CD8-positive, alpha-beta memory T cell (primary cell): ENCODE measurements around the gene TSEN2. TPM values are rescaled to one million over a fixed set of nuclear protein-coding genes. Genes with fewer than 3 reads are reported as not detected.
"Not testable (repeated sequence)": the region's sequence is repeated elsewhere in the genome, so short reads cannot be mapped to it uniquely, and the experiment has no call there.

Experiments
- CTCF ChIA-PET: fragments of 350-600 bp; sonication (Branson Sonifier 250); formaldehyde crosslinking; loops from one replicate; lab custom pipeline; 2021; ENCODE audit warnings: antibody characterized with exemption; lab: Charles Lee
- POLR2A ChIA-PET: fragments of 350-600 bp; sonication (Branson Sonifier 250); formaldehyde crosslinking; loops from one replicate; lab custom pipeline; 2021; ENCODE audit warnings: antibody characterized with exemption; lab: Charles Lee
- DNase-seq, 5 donors: peaks; one replicate each; pipeline versions ENCODE4 v3.0.0 to v3.0.0-alpha.2; 2020 to 2022; ENCODE audit warnings: mixed read lengths in 1 of 5
- H3K27ac ChIP-seq: one replicate; pipeline ENCODE4 v1.7.0; 2013; ENCODE audit warnings: low read depth, mild to moderate bottlenecking, low read length, moderate library complexity
- H3K27me3 ChIP-seq: 2 replicates; pipeline ENCODE4 v1.7.0; 2013; ENCODE audit warnings: low read length, mild to moderate bottlenecking; ENCODE audit not compliant: insufficient read depth, poor library complexity, severe bottlenecking
- H3K36me3 ChIP-seq: 2 replicates; pipeline ENCODE4 v1.7.0; 2013; ENCODE audit warnings: mild to moderate bottlenecking, low read length, moderate library complexity; ENCODE audit not compliant: insufficient read depth
- H3K4me1 ChIP-seq: 2 replicates; pipeline ENCODE4 v1.7.0; 2013; ENCODE audit warnings: mild to moderate bottlenecking, low read length, moderate library complexity; ENCODE audit not compliant: insufficient read depth
- H3K4me3 ChIP-seq: 2 replicates; pipeline ENCODE4 v1.7.0; 2013; ENCODE audit warnings: mild to moderate bottlenecking, low read length
- H3K9me3 ChIP-seq: 2 replicates; pipeline ENCODE4 v1.7.0; 2013; ENCODE audit warnings: mild to moderate bottlenecking, low read length
- H3K27ac Mint-ChIP-seq, 8 donors: one replicate each; pipeline ENCODE4 v1.8.0; 2020 to 2021; ENCODE audit warnings: mixed read lengths in 8 of 8, mild to moderate bottlenecking in 6 of 8, inconsistent platforms in 3 of 8, moderate library complexity in 3 of 8
- H3K27me3 Mint-ChIP-seq, 2 donors: one replicate each; pipeline ENCODE4 v1.8.0; 2020 to 2021; ENCODE audit warnings: mixed read lengths in 2 of 2, mild to moderate bottlenecking in 1 of 2, moderate library complexity in 1 of 2
- H3K36me3 Mint-ChIP-seq, 3 donors: one replicate each; pipeline ENCODE4 v1.8.0; 2020 to 2021; ENCODE audit warnings: mixed read lengths in 3 of 3, inconsistent platforms in 1 of 3, mild to moderate bottlenecking in 1 of 3
- H3K4me1 Mint-ChIP-seq, 3 donors: one replicate each; pipeline ENCODE4 v1.8.0; 2020 to 2021; ENCODE audit warnings: mixed read lengths in 3 of 3, inconsistent platforms in 1 of 3, mild to moderate bottlenecking in 1 of 3
- H3K4me3 Mint-ChIP-seq, 7 donors: one replicate each; pipeline ENCODE4 v1.8.0; 2020 to 2021; ENCODE audit warnings: mixed read lengths in 7 of 7, mild to moderate bottlenecking in 6 of 7, moderate library complexity in 4 of 7, inconsistent platforms in 2 of 7
- H3K9me3 Mint-ChIP-seq, 5 donors: one replicate each; pipeline ENCODE4 v1.8.0; 2020 to 2022; ENCODE audit warnings: mixed read lengths in 5 of 5, mild to moderate bottlenecking in 3 of 5, moderate library complexity in 2 of 5, inconsistent platforms in 1 of 5
- polyA plus RNA-seq: library from polyadenylated mRNA; unstranded; fragments of 300-500 nt; fragmentation: Illumina TruSeq; gene quantifications from one replicate; pipeline ENCODE4 v1.2.3, GENCODE V29; 2021
- total RNA-seq, 2 experiments: library from RNA; stranded (reverse); gene quantifications; one replicate each; pipeline ENCODE4 v1.2.3, GENCODE V29; 2021

The TSEN2 gene
- total and polyA plus RNA-seq, 3 experiments from 2014 or later = 13.1 to 30.3 (median 29.8) TPM

DNA sequence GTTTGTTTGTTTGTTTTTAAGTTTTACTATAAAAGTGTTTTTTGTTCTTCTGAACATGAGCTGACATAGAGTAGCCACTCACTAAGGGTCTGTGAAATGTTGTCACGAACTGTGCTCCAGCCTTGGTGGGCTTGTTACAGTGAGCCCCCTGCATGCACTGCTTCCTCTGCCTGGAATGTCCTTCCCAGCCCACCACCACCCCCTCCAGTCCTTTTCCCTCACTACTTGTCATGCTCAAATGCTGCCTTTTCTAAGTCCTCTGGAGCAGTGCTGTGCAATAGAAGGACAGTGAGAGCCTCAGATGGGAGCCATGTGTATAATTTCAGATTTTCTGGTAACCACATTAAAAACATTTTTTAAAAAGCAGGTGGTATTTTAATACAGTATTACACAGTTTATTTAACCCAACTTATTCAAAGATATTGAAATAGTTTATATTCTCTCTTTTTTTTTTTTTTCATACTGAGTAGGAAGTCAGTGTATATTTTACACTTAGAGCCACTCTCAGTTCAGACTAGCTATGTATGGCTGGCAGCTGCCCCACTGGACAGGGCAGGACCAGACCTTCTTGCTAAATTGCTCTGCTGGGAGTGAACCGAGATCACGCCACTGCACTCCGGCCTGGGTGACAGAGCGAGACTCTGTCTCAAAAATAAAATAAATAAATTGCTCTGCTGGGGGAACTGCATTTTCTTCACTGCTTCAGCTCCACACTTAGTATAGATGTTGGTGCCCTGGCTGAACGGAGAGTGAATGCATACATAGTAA, 34.2 kb downstream of the TSEN2 start:
- Mint-ChIP-seq H3K27ac (peak overlapping the region in 1 of 8 donors; percentile 31), H3K4me1 (no peaks in the 10 kb centered on the region), H3K9me3 (no peaks in the 10 kb centered on the region), H3K4me3 (no peak overlapping the region), H3K36me3 (peaks cover 8 to 35% (median 12%) of the 10 kb centered on the region in 3 donors), H3K27me3 (no peaks in the 10 kb centered on the region)
- ChIA-PET POLR2A (no interaction called here), CTCF (no interaction called here)
- Histone ChIP-seq H3K27me3 (no peaks in the 10 kb centered on the region), H3K9me3 (no peaks in the 10 kb centered on the region), H3K36me3 (no peaks in the 10 kb centered on the region), H3K4me1 (no peaks in the 10 kb centered on the region), H3K4me3 (no peak overlapping the region), H3K27ac (no peak overlapping the region)
- DNase-seq = no peak

DNA sequence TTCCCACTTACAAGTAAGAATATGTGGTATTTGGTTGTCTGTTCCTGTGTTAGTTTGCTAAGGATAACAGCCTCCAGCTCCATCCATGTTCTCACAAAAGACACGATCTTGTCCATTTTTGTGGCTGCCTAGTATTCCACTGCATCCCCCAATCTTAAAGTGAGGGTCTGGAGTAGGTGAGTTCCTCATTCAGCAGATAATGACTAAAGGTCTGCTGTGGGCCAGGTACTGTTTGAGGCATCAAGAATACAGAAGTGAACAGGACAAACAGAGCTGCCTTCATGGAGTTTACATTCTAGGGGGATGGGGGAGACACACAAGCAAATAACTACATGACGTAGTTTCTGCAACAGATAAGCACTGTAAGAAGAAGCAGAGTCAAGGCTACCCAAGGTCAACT, 36.7 kb downstream of the TSEN2 start:
- DNase-seq = no peak
- Mint-ChIP-seq H3K9me3 (no peaks in the 10 kb centered on the region), H3K27ac (no peak overlapping the region), H3K4me3 (no peak overlapping the region), H3K36me3 (peaks cover 12 to 40% (median 17%) of the 10 kb centered on the region in 3 donors), H3K27me3 (no peaks in the 10 kb centered on the region), H3K4me1 (no peaks in the 10 kb centered on the region)
- Histone ChIP-seq H3K27ac (no peak overlapping the region), H3K27me3 (no peaks in the 10 kb centered on the region), H3K4me1 (no peaks in the 10 kb centered on the region), H3K4me3 (no peak overlapping the region), H3K36me3 (no peaks in the 10 kb centered on the region), H3K9me3 (no peaks in the 10 kb centered on the region)
- CTCF ChIA-PET = no interaction called here
- POLR2A ChIA-PET = no interaction called here

DNA sequence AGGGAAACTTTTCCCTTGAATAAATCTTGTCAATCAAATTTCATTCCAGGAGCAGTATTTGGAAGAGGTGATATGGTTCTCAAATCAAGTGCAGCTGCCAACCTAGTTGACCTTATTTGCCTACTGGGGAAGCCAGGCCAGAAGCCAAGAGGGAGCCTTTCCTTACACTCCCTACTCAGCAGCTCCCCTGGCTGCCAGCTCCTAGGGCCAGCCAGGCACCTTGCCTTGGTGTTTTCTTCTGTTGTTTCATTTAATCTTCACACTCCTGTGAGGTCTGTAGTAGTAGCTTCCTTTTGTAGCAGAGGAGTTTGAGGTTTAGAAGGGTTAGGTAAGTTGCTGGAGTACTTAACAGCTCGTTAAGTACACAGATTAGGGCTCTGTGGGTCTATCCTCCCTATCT, 38.4 kb downstream of the TSEN2 start:
- no peak overlapping the region for H3K4me3 ChIP-seq
- no peaks in the 10 kb centered on the region for H3K27me3 Mint-ChIP-seq
- H3K9me3 ChIP-seq = no peaks in the 10 kb centered on the region
- ChIA-PET POLR2A (no interaction called here), CTCF (no interaction called here)
- H3K36me3 Mint-ChIP-seq = peaks cover 12 to 49% (median 25%) of the 10 kb centered on the region in 3 donors
- H3K27me3 ChIP-seq = no peaks in the 10 kb centered on the region
- H3K9me3 Mint-ChIP-seq = no peaks in the 10 kb centered on the region
- no peaks in the 10 kb centered on the region for H3K4me1 ChIP-seq
- no peaks in the 10 kb centered on the region for H3K4me1 Mint-ChIP-seq
- H3K4me3 Mint-ChIP-seq = no peak overlapping the region
- no peaks in the 10 kb centered on the region for H3K36me3 ChIP-seq
- no peak for DNase-seq
- H3K27ac ChIP-seq = no peak overlapping the region
- H3K27ac Mint-ChIP-seq = peak overlapping the region in 1 of 8 donors; percentile 22

DNA sequence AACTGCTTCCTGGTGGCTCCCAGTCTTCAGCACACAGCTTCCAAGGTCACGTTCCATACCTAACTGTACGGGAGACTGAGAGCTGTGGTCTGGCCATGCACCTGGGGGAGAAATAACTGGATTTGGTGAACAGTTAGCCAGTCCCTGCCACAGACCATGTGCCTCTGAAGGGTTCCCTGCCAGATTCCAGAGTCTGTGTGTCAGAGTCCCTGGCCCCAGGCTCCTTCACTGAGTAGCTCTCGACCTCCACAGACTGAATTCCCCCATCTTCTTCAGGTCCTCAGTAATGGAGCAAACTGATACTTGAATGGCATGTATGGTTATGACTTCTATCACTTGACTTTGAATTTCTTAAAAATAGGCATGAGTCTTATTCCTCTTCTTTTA, 43.5 kb downstream of the TSEN2 start:
- no peak for DNase-seq

DNA sequence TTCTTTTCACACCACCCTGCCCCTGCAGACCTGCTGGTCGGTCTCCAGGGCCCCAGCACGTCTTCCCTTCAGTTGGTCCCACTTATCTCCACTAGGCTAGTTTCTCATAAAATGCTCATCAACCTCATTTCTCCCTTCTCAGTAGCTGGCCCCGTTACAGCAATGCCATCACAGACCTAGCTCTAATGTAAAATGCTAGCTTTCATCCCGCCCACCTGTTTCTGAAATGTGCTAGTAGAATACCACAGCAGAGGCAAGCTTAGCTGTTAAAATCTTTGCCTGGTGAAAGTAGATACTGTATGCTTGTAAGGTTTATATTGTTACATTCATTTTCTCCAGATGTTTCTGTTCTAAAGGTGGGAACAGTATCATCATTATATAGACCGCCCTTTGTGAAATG, 47.9 kb downstream of the TSEN2 start:
- Mint-ChIP-seq H3K4me3 (no peak overlapping the region), H3K4me1 (no peaks in the 10 kb centered on the region), H3K36me3 (peaks cover 16 to 48% (median 18%) of the 10 kb centered on the region in 3 donors), H3K27me3 (no peaks in the 10 kb centered on the region), H3K27ac (no peak overlapping the region), H3K9me3 (no peaks in the 10 kb centered on the region)
- peaks cover 16% of the 10 kb centered on the region for H3K36me3 ChIP-seq
- H3K4me1 ChIP-seq = no peaks in the 10 kb centered on the region
- no peak overlapping the region for H3K4me3 ChIP-seq
- CTCF ChIA-PET = no interaction called here
- DNase-seq = no peak
- POLR2A ChIA-PET = no interaction called here
- no peak overlapping the region for H3K27ac ChIP-seq
- H3K27me3 ChIP-seq = no peaks in the 10 kb centered on the region
- H3K9me3 ChIP-seq = no peaks in the 10 kb centered on the region

More for the DNA sequence above, 43.5 kb downstream of the TSEN2 start:
- H3K4me1 ChIP-seq = no peaks in the 10 kb centered on the region
- Mint-ChIP-seq H3K27me3 (no peaks in the 10 kb centered on the region), H3K27ac (peak overlapping the region in 1 of 8 donors; percentile 69), H3K4me3 (no peak overlapping the region), H3K36me3 (peaks cover 20 to 66% (median 28%) of the 10 kb centered on the region in 3 donors), H3K4me1 (no peaks in the 10 kb centered on the region), H3K9me3 (no peaks in the 10 kb centered on the region)
- CTCF ChIA-PET = no interaction called here
- no peak overlapping the region for H3K27ac ChIP-seq
- H3K27me3 ChIP-seq = no peaks in the 10 kb centered on the region
- H3K36me3 ChIP-seq = peaks cover 16% of the 10 kb centered on the region
- POLR2A ChIA-PET = interaction anchor here (0.6 kb wide), 1 partner anchor 8 kb away, joined by 3 read pairs; no protein-coding TSS in a partner anchor
- H3K9me3 ChIP-seq = no peaks in the 10 kb centered on the region
- no peak overlapping the region for H3K4me3 ChIP-seq

DNA sequence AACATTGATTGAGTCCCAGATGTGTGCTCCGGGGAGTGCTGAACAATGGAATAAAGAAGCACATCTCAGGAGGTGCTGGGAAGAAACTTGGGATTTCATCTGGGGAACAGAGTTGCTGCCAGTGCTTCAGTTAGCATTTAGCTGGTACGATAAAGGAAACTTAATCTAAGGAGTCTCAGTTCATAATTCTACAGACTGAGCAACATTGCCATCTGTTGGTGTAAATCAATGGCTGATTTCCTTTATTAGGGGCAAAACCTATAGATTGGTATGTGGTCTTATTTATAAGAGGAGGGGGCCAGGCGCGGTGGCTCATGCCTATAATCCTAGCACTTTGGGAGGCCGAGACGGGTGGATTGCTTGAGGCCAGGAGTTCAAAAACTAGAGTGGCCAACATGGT, 52.1 kb downstream of the TSEN2 start:
- Mint-ChIP-seq H3K4me3 (no peak overlapping the region), H3K27ac (peak overlapping the region in 1 of 8 donors; percentile 17), H3K4me1 (no peaks in the 10 kb centered on the region), H3K36me3 (peaks cover 6 to 26% (median 8%) of the 10 kb centered on the region in 3 donors), H3K9me3 (no peaks in the 10 kb centered on the region), H3K27me3 (no peaks in the 10 kb centered on the region)
- DNase-seq = no peak
- Histone ChIP-seq H3K27ac (no peak overlapping the region), H3K4me3 (no peak overlapping the region), H3K9me3 (no peaks in the 10 kb centered on the region), H3K36me3 (peaks cover 5% of the 10 kb centered on the region), H3K27me3 (no peaks in the 10 kb centered on the region), H3K4me1 (no peaks in the 10 kb centered on the region)
- ChIA-PET CTCF (interaction anchor here (1.3 kb wide), 1 partner anchor 52 kb away, joined by 3 read pairs; the partner anchor contains the start of gene TSEN2), POLR2A (no interaction called here)

DNA sequence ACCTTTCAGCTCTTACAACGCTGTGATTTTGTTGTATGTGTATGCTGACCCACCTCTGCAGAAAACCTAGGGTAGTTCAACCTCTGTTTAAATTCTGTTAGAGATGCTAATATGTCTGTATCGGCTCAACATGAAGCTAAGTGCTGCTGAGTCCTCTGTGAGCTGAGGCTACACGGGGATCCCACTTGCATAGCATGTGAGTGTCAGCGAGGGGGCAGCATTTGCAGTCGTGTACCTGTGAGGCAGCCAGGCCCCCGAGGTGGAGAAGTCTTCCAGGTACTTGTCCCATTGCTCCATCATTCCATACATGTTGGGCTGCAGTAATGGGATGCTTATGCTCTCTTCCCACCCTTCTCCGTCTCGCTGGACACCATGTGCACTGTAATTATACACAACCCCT, 57.3 kb downstream of the TSEN2 start:
- H3K9me3 ChIP-seq = no peaks in the 10 kb centered on the region
- Mint-ChIP-seq H3K27ac (no peak overlapping the region), H3K9me3 (no peaks in the 10 kb centered on the region), H3K27me3 (peaks cover 0 to 2% of the 10 kb centered on the region in 2 donors), H3K4me3 (no peak overlapping the region), H3K4me1 (no peaks in the 10 kb centered on the region), H3K36me3 (peaks cover 0 to 5% (median 2%) of the 10 kb centered on the region in 3 donors)
- H3K4me1 ChIP-seq = no peaks in the 10 kb centered on the region
- H3K27me3 ChIP-seq = no peaks in the 10 kb centered on the region
- POLR2A ChIA-PET = no interaction called here
- no peak overlapping the region for H3K27ac ChIP-seq
- CTCF ChIA-PET = no interaction called here
- DNase-seq = no peak
- H3K4me3 ChIP-seq = no peak overlapping the region
- H3K36me3 ChIP-seq = no peaks in the 10 kb centered on the region

DNA sequence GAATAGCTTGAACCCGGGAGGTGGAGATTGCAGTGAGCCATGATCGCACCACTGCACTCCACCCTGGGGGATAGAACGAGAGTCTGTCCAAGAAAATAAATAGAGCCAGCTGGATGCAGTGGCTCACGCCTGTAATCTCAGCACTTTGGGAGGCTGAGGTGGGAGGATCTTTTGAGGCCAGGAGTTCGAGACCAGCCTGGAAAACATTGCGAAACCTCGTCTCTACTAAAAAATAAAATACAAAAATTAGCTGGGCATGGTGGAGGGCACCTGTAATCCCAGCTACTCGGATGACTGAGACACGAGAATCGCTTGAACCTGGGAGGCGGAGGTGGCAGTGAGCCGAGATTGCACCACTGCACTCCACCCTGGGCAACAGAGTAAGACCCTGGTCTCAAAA, 59.2 kb downstream of the TSEN2 start:
- not testable (repeated sequence) for H3K27me3 Mint-ChIP-seq, H3K4me1 ChIP-seq, H3K36me3 Mint-ChIP-seq, H3K4me3 Mint-ChIP-seq, H3K27ac Mint-ChIP-seq, H3K27me3 ChIP-seq, H3K4me1 Mint-ChIP-seq, H3K36me3 ChIP-seq, H3K9me3 Mint-ChIP-seq, DNase-seq, H3K9me3 ChIP-seq, H3K4me3 ChIP-seq, H3K27ac ChIP-seq
- POLR2A ChIA-PET = interaction anchor here (0.5 kb wide), 1 partner anchor 9 kb away, joined by 3 read pairs; no protein-coding TSS in a partner anchor
- CTCF ChIA-PET = interaction anchor here (1.2 kb wide), 1 partner anchor 14 kb away, joined by 3 read pairs; no protein-coding TSS in a partner anchor
